HG03342 (cell line): Measurements from ENCODE around the gene PRLH.

Experiments used
- ATAC-seq: cut with Tn5 transposase; IDR thresholded peaks from one replicate; pipeline ENCODE4 v1.9.1; 2021; ENCODE audit warnings: mild to moderate bottlenecking, moderate library complexity; ENCODE audit not compliant: unreplicated experiment

The PRLH gene, protein sequence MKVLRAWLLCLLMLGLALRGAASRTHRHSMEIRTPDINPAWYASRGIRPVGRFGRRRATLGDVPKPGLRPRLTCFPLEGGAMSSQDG

DNA sequence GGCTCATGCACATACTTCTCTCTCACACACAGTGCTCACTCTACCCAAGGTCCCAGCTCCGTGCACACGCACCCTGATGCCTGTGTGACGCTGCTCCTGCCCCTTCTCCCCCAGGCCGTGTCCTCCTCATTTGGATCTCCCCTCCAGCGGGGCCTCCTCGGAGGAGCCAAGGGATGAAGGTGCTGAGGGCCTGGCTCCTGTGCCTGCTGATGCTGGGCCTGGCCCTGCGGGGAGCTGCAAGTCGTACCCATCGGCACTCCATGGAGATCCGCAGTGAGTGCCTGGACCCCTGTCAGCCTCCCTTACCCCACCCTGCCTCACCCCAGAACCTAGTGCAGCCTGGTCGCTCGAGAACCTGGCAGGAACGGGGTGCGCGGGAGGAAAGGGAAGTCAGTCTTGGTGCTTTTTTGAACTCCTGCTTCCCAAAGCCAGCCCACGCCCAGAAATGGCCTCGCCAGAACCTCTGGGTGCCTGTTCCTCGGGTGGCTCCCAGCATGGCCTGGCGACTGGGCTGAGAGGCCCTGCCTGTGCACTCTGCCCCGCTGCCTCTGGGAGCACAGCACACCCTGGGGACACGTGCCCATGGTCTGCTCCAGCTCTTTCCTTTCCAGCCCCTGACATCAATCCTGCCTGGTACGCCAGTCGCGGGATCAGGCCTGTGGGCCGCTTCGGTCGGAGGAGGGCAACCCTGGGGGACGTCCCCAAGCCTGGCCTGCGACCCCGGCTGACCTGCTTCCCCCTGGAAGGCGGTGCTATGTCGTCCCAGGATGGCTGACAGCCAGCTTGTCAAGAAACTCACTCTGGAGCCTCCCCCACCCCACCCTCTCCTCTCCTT lies at the start of gene PRLH:
Gene PRLH, plus strand, starts transcription at position 174 of the 835 bp plus-strand sequence. Its CDS starts 0 bp downstream, at position 174.
- ATAC-seq: no peak

DNA sequence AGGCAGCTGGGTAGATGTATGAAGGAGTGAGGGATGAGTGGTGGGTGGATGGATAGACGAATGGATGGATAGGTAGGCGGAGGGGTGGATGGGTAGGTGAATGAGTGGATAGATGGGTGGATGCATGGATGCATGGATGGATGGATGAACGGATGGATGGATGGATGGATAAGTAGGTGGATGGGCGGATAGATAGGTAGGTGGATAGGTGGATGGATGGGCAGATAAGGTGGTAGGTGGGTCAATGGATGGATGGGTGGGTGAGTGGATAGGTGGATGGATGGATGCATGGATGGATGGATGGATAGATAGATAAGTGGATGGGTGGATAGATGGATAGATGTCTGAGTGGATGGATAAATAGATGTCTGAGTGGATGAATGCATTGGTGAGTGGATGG lies 49.2 kb upstream of the PRLH start:
- ATAC-seq: no peak

DNA sequence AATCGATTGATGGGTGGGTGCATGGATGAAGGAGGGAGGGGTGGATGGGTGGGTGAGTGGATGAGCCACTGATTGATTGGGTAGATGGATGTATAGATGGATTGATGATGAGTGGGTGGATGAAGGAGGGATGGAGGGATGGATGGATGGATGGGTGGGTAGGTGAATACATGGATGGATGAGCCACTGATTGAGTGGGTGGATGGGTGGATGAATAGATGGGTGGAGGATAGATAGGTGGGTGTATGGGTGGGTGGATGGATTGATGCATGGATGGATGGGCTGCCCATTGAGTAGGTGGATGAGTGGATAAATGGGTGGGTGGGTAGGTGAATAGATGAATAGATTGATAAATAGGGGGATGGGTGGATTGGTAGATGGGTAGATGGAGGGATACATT lies 48.4 kb upstream of the PRLH start:
- no peak for ATAC-seq

DNA sequence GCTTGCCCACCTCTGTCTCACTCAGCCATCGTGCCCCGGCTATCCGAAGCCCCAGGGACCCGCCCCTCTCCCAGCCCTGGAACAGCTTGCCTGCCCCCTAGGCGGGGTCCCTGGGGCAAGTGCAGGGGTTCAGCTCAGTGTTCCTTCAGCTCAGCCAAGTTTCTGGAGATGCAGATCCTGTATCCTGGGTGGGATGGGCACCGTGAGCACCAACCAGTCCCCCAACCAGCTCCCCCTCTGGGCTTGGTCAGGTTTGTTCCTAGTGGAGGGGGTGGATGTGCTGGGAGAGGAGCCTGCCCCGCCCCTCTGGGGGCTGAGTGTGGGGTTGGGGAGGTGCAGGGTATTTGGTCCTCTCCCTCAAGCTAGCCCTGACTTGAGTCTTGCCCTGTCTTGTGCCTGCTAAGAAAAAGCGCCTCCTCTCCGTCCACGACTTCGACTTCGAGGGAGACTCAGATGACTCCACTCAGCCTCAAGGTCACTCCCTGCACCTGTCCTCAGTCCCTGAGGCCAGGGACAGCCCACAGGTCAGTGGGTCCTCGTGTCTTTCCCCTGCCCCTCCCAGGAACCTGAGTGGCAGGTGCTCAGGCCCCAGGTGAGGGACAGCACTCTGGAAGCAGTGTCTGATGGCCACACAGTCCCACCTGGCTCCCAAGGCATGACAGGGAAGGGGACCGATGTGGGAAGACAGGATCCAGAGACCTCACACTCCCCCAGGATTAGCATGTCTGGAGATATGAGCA lies 46.7 kb upstream of the PRLH start:
- no peak for ATAC-seq

DNA sequence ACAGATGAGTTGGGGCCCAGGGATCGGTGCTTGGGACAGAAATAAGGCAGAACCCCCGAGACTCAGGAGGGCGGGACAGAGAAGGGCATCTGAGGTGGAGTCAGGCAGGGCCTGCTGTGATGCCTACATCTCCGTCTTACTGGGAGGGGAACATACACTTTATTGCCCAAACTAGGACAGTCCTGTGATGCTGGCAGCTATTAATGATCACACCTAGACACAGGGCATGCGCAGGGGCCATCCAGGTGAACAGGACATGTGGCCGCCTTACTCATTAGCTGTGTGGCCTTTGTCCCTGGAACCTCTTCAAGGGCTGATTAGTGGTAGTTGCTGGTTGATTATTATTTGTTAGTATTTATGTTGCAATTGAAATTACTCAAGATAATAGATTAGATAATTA lies 46.1 kb upstream of the PRLH start:
- no peak for ATAC-seq

DNA sequence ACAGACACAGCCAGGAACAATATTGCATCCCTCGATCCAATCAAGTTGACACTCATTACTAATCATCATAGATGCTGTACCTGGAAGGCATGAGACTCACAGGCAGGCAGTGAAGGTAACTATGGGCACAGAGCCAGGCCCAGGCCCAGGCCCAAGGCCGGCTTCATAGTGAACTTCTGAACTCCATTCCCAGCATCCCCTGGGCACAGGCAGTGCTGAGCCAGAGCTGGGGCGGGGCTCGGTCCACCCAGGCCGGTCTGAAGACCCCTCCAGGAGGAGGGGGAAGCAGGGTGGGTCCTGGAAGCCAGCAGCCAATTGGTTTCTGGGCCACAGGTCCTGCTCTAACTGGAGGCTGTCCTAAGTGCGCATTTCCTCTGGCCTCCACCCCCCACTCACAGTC lies 41.7 kb upstream of the PRLH start:
- ATAC-seq: no peak

DNA sequence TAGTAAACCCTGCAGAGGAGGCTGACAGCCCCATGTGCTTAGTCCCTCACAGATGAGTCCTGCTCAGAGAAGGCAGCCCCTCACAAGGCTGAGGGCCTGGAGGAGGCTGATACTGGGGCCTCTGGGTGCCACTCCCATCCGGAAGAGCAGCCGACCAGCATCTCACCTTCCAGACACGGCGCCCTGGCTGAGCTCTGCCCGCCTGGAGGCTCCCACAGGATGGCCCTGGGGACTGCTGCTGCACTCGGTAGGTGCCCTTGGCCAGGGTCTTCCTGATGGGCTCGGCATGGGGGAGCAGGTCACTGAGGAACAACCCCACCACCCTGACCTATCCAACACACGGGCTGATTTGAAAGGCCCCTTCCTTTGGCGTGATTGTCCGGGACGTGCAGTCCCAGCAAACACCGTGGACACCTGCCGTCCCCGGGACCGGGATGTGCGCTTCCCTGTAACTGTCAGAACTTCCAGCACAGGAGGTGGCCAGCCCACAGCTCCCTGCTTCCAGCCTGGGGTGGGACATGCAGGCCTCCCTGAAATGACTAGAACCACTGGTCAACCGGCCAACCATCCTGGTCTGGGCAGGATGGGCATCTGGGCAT lies 40.7 kb upstream of the PRLH start:
- no peak for ATAC-seq

DNA sequence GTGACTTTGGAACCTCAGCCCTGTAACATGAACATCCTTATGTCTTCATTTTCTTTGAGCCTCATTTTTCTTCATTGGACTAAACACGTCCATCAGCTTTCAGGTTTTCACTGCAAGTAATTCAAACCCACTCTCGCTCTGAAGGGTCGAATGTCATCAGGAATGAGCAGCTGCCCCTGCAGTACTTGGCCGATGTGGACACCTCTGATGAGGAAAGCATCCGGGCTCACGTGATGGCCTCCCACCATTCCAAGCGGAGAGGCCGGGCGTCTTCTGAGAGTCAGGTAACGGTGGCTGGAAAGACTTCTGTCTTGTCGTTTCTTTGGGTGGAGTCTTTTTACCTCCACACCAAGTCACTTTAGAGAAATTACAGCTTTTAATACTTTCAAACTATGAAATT lies 39.1 kb upstream of the PRLH start:
- ATAC-seq: no peak

DNA sequence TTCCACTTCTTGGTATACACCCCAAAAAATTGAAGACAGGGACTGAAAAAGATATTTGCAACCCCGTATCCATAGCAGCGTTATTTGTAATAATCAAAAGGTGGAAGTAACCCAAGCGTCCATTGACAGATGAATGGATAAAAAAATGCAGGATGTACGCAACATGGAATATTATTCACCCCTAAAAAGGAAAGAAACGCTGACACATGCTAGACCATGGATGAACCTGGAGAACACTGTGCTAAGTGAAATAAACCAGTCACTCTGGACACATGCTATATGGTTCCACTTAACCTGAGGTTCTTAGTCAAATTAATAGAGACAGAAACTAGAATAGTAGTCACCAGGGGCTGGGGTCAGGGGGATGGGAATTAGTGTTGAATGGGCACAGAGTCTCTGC lies 38.6 kb upstream of the PRLH start:
- no peak for ATAC-seq

DNA sequence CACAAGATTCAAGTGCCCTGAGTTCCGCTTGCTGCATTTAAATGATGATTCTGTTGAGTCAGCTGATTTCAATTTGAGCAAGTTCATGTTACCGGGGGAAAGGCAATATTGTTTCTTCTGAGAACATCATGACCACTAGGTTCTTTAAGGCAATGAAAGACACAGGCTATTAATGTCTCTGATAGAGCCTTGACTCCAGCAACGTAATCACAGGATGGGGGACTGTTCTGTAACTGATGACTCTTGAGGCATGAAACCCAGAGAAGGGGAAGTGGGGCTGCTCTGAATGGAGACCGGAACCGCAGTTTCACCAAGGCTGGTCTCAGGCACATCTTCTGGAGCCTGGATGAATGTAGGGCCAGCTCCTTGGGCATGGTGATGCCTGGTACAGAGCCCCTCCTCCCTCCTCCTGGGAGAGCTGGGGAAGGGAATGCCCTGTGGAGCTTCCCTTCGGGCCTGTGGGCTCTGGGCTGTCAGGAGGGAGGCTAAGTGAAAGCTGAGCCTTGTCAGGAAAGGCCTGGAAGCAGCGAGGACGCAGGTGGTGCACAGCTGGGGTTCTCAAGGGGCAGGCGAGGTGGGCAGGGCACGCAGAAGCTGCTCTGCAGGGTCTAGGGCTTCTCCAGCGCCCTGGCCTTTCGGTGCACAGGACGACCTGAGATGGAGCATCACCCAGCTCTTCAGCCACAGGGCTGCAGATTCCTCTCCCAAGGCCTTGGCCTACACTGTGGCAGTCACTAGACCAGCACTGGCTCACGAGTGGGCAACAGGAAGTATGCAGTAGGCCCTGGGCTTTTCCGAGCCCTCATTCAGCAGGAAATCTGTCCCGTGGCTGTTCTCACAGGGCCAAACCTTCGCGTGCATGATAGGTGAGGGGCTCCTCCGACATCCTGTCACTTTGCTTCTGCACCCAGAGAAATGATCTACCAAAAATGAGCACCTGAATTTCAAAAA lies 36.6 kb upstream of the PRLH start:
- ATAC-seq: peak; percentile 74

DNA sequence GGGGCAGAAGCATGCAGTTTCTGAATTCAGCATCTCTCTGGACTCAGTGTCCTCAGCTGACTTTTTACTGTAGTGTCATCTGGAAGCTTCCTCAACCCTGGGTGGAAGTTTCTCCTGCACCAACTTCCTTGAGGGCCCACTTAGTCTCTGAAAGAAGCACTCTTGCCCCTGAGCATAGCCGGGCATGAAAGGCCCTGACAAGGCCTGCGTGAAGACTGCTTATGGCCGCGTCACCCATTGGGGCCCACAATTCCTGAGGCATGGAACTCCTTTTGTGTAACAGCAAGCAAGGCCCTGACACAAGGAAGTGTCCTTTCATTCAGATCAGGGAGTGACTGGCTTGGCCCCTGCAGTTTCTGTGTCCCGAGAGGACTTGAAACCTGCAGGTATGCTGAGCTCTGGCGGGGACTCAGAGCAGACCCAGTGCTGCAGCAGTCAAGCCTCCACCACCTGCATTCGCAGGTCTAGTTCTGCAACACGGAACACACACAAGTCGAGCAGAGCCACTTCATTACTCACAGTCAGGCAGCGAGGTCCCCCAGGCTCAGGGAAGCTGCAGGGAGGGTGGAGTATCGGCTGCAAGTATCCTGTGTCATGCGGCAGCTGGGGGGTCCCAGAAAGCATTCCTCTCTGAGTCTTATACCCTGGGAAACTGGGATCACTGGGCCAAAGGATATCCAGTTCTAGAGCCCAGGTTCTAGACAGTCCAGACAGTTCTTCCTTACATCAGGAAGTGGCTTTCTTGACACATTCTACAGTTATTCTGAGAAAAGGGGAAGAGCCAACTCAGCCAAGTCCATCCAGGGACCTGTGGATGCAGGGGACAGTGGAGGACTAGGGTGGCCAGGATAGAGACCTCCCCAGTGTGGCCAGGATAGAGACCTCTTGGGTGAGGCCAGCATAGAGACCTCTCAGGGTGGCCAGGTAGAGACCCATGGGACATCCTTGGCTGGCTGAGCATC lies 35.6 kb upstream of the PRLH start:
- no peak for ATAC-seq

DNA sequence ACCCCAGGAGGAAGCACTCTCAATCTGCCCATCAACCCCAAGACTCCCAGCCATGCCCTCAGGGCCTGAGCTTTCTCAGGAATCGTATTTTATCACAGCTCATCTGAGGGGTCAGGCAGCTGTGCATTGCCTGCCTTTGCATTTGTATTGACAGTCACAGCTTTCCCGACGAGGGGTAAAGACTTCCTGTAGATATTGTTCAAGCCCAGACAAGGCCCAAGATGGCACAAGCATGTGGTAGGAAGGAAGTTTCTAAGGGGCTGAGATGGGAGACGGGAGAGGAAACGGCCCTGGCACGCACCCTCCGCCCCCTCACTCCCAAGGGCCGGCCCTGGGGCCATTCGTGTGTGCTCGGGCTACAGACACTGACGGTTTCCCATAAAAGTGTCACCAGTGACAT lies 34.2 kb upstream of the PRLH start:
- no peak for ATAC-seq

DNA sequence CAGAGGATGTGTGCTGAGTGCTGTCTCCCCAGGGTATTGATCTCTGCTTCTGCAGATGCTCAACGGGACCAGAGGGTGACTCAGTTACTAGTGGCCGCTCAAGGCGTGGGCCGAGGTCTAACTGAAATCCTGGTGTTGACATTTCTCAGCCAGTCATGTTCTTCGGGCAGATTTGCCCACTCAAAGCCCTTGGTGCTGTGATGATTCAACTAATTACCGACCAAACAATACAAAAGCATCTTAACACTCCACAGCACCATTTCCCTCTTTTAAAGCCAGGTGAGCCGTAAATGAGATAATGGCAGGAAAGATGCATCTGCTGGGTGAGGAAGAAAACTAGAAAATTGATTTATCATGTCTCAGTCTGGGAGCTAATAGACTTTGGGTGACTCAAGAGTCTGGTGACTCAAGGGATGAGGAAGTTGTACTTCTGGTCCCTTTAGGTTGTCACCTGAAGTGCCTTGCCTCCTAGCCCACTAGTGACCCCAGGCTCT lies 32.7 kb upstream of the PRLH start:
- ATAC-seq: no peak

DNA sequence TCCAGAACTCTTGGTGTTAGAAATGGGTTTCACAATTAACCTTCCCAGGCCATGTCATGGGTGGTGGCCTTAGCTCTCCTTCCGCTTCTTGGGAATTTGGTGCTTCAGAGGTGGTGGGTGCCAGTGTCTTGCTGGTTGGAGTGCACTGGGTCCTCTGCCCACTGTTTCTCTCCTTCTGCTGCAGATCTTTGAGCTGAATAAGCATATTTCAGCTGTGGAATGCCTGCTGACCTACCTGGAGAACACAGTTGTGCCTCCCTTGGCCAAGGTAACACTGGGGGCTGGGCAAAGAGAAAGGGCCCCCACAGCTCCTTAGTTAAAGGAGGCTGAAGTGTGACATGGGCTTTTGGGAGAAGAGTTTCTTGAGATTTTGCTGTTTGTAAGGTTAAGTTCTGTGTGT lies 32.0 kb upstream of the PRLH start:
- no peak for ATAC-seq

DNA sequence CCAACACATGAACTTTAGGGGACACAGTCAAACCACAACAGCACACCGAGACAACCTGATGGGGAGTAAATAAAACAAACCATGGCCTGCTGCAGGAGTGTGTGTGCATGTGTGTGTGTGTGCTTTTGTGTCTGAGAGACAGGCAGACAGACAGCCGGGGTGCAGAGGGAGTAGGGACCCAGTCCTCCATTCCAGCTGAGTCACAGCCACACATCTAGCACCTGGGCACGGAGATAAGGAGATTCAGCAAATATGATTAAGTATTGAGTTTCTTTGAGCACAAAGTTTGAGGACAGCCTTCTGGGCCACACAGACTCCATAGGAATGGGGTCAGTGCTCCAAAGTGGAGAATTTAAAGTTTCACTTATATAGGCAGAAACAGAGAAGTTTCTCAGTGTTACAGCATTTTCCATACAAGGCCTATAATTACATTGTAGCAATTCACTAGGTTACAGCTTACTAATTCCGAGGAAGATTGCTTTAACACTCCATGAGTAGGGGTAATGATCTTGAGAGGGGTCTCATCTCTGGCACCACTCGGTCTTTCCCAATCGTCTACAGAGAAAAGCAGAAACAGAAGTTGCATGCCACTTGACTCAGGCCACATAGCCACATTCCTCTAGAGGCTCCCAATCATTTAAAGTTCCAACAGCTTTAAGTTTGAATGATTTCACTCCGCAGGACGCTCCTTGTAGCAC lies 30.8 kb upstream of the PRLH start:
- ATAC-seq: no peak

DNA sequence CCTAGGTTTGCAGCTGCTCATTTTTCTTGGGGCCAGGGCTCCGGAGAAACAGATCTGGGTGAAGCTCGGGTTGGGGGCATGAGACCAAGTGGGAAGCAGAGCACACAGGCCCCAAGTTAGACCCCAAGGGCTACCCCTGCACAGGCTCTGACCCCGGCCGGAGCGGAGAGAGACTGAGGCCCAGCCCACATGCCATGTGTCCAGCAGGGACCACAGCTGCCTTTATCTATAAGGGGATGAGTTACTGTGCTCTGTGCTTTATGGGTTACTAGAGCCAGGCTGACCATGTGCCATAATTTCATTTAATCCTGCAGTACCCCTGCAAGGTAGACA lies 30.3 kb upstream of the PRLH start:
- no peak for ATAC-seq

DNA sequence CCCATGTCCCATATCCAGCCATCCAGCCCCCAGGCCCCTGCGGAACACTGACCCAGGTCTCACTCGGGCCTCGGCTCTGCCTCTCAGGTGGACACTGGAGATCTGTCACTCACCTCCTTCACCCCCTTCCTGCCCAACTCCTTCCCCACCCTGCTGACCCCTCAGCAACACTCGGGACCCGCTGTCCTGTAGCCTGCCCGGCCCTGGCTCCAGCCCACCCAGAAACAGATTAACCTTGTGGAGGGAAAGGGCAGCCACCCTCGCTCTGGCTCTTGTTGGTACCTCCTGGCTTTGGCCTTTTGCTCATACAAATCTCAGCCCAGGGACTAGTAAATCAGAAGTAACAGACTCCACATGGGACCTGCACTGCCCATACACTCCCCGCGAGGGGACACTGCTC lies 29.8 kb upstream of the PRLH start:
- ATAC-seq: no peak

DNA sequence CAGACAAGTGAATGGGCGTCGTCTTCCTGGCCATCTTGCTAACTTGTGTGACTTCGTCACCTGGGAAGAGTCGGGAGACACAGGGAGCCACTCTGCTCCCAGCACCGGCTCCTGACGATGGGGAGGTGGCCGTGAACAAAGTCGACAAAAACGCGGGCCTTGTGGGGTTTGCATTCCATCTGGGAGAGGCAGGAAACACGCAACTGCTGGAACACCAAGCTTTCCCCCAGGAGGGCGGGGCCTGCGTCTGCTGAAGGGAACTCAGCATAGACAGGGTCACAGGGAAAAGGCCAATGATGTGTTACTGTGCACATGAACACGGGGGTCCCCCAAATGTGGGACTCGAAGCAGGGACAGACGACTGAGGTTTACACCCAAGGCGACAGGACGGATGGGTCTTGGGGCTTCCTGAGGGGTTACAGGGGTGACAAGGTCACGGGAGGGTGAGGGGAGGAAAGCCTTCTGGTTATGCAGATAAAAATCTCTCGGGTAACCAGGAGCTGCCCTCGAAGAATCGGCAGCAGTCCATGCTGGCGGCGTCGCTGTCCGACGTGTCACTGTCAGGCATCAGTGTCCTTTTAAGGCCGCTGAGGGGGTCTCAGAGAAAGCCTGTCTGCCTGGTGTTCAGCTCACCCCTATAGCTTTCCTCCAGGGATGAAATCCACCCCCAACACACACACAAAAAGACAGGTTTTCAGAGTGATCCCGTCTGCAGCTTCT lies 28.2 kb upstream of the PRLH start:
- no peak for ATAC-seq
